ENCODE data around the gene THRSP. TPM values are rescaled to one million over a fixed set of nuclear protein-coding genes. Genes with fewer than 3 reads are reported as not detected.

Gene THRSP
- total RNA-seq, 4 donors from 2014 or later = not detected

DNA sequence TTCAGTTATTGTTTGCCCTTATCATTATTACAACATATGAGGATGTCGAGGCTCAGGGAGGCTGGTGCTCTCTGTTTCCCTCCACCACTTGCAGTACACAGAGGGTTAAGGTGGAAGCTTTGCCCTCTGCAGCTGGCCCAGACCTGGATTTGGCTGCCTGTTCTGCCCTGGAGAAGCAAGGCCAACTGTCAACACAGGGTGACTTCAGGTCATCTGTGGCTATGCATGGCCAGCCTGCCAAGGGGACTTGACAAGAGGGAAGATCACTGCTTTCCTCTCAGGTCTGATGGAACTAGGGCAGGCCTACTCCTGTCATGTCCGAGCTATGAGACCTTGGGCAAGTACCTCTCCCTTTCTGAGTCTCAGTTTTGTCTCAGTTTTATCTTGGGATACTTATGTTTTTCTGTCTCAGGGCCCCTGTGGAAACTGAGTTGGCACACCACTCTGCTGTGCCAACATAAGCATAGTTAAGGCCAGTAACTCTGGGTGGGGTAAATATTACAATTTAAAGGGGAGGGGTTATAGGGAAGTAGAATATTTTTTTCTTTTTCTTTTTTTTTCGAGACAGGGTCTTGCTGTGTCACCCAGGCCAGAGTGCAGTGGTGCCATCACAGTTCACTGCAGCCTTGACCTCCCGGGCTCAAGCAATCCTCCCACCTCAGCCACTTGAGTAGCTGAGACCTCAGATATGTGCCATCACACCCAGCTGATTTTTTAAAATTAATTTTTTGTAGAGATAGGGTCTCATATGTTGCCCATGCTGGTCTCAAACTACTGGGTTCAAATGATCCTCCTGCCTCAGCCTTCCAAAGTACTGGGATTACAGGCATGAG is 2.4 kb upstream of the THRSP start:
- peaks cover 7 to 9% (median 8%) of the 10 kb centered on the region in 4 donors for H3K4me1 ChIP-seq
- 80% methylated on average over 4 of the region's 4 CpGs for WGBS
- H3K27me3 ChIP-seq = no peaks in the 10 kb centered on the region
- intact Hi-C loops (cut with DNase I) = no loop called here
- no peaks in the 10 kb centered on the region for H3K9me3 ChIP-seq
- TF ChIP-seq POLR2A (IDR thresholded peaks at IDR 0.05; ENCODE audit: low read depth) (no peak), EP300 (IDR thresholded peaks at IDR 0.05) (no peak), CTCF (IDR thresholded peaks at IDR 0.05) (no peak), POLR2AphosphoS5 (IDR thresholded peaks at IDR 0.05) (no peak)
- H3K4me3 ChIP-seq = no peak overlapping the region
- DNase-seq (ENCODE audit: extremely low spot score) = no peak
- no peaks in the 10 kb centered on the region for H3K36me3 ChIP-seq
- H3K27ac ChIP-seq (replicated peaks in 1 of 4) = no peak overlapping the region

GRCh38 chr11:78061921-78062311 is 1.7 kb upstream of the THRSP start:
- no peak for DNase-seq (ENCODE audit: extremely low spot score)
- H3K9me3 ChIP-seq = no peaks in the 10 kb centered on the region
- intact Hi-C loops (cut with DNase I) = no loop called here

DNA sequence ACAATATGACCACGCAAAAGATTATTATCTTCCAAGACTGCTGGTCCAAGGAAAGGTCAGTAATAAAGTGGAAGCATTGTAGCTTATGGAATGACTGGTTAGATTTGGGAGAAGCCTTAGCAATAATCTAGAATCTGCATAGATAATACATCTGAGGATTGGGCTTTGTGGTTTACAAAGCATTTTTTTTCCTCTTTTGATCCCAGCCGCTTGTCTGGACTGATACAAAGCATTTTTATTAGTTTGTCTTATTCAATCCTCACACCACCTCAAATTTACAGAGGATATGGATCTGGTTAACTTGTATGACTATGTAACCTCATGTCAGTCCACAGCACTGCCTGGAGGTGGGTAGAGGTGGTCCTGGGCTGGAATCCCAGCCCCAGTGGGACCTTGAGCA is 990 bp upstream of the THRSP start:
- DNase-seq (ENCODE audit: extremely low spot score) = no peak
- Histone ChIP-seq H3K27ac (replicated peaks in 1 of 4) (no peak overlapping the region), H3K27me3 (no peaks in the 10 kb centered on the region), H3K36me3 (peaks cover 0 to 5% (median 5%) of the 10 kb centered on the region in 4 donors), H3K9me3 (no peaks in the 10 kb centered on the region), H3K4me1 (peaks cover 7 to 9% (median 8%) of the 10 kb centered on the region in 4 donors), H3K4me3 (no peak overlapping the region)
- WGBS = 78% methylated on average over 2 of the region's 2 CpGs
- TF ChIP-seq EP300 (IDR thresholded peaks at IDR 0.05) (no peak), POLR2AphosphoS5 (IDR thresholded peaks at IDR 0.05) (no peak), POLR2A (IDR thresholded peaks at IDR 0.05; ENCODE audit: low read depth) (no peak), CTCF (IDR thresholded peaks at IDR 0.05) (no peak)
- intact Hi-C loops (cut with DNase I) = no loop called here

More at GRCh38 chr11:78061921-78062311, 1.7 kb upstream of the THRSP start:
- no peak for TF ChIP-seq CTCF (IDR thresholded peaks at IDR 0.05)
- no peak for TF ChIP-seq EP300 (IDR thresholded peaks at IDR 0.05)
- no peak for TF ChIP-seq POLR2A (IDR thresholded peaks at IDR 0.05; ENCODE audit: low read depth)
- no peak for TF ChIP-seq POLR2AphosphoS5 (IDR thresholded peaks at IDR 0.05)
- no peaks in the 10 kb centered on the region for H3K27me3 ChIP-seq
- H3K4me1 ChIP-seq = peaks cover 7 to 9% (median 8%) of the 10 kb centered on the region in 4 donors
- no peak overlapping the region for H3K27ac ChIP-seq (replicated peaks in 1 of 4)
- no peak overlapping the region for H3K4me3 ChIP-seq
- no peaks in the 10 kb centered on the region for H3K36me3 ChIP-seq
- 72% methylated on average over 4 of the region's 4 CpGs for WGBS

- intact Hi-C loops (cut with DNase I) = no loop called here
- H3K9me3 ChIP-seq = no peaks in the 10 kb centered on the region
- TF ChIP-seq POLR2AphosphoS5 (IDR thresholded peaks at IDR 0.05) (no peak), CTCF (IDR thresholded peaks at IDR 0.05) (no peak), EP300 (IDR thresholded peaks at IDR 0.05) (no peak), POLR2A (IDR thresholded peaks at IDR 0.05; ENCODE audit: low read depth) (no peak)
- no peak for DNase-seq (ENCODE audit: extremely low spot score)
- H3K27ac ChIP-seq (replicated peaks in 1 of 4) = no peak overlapping the region
- peaks cover 8 to 18% (median 11%) of the 10 kb centered on the region in 4 donors for H3K4me1 ChIP-seq
- no peak overlapping the region for H3K4me3 ChIP-seq
- WGBS = 90% methylated on average over 2 of the region's 2 CpGs
- no peaks in the 10 kb centered on the region for H3K27me3 ChIP-seq
- peaks cover 0 to 28% (median 19%) of the 10 kb centered on the region in 4 donors for H3K36me3 ChIP-seq
Measured at GRCh38 chr11:78065203-78065602, 1.5 kb downstream of the THRSP start.

All from esophagus muscularis mucosa (tissue), 4 donors.